ENCODE results near the gene CACNA1I. TPM values are rescaled to one million over a fixed set of nuclear protein-coding genes. Genes with fewer than 3 reads are reported as not detected.

Gene CACNA1I
- total and polyA plus RNA-seq, 2 donors (not counting 3 experiments of a cell fraction or from before 2014, with no cell fraction given), result not detected

Other genes with a start within 250 kb of the CACNA1I start
- gene SYNGR1, start 220.8 kb upstream of the CACNA1I start, total RNA-seq, result 3.7 and 3.8 TPM in 2 replicates
- gene SYNGR1, start 220.8 kb upstream of the CACNA1I start, polyA plus RNA-seq, result 10.2 and 16.5 TPM in 2 replicates
- 18.5 and 22.8 TPM in 2 replicates for gene TAB1, start 171.0 kb upstream of the CACNA1I start, total RNA-seq
- 29.3 and 31.6 TPM in 2 replicates for gene TAB1, start 171.0 kb upstream of the CACNA1I start, polyA plus RNA-seq
- gene MGAT3, start 113.7 kb upstream of the CACNA1I start, total RNA-seq, result not detected in 2 replicates
- not detected in 2 replicates for gene MGAT3, start 113.7 kb upstream of the CACNA1I start, polyA plus RNA-seq
- gene MIEF1, start 68.5 kb upstream of the CACNA1I start, total RNA-seq, result 24.7 and 31.1 TPM in 2 replicates
- 14.2 and 14.8 TPM in 2 replicates for gene MIEF1, start 68.5 kb upstream of the CACNA1I start, polyA plus RNA-seq
- gene ATF4, start 50.2 kb upstream of the CACNA1I start, total RNA-seq, result 312 and 324 TPM in 2 replicates
- gene ATF4, start 50.2 kb upstream of the CACNA1I start, polyA plus RNA-seq, result 581 and 668 TPM in 2 replicates
- 63.0 and 66.6 TPM in 2 replicates for gene RPS19BP1, start 38.0 kb upstream of the CACNA1I start, total RNA-seq
- 84.3 and 96.5 TPM in 2 replicates for gene RPS19BP1, start 38.0 kb upstream of the CACNA1I start, polyA plus RNA-seq